Activated CD8-positive, alpha-beta memory T cell treated with anti-CD3 and anti-CD28 coated beads for 36 hours (primary cell): ENCODE measurements around the gene FECH. TPM values are rescaled to one million over a fixed set of nuclear protein-coding genes. Genes with fewer than 3 reads are reported as not detected.

Source experiments
- total RNA-seq, 2 experiments: library from RNA; stranded (reverse); gene quantifications; one replicate each; pipeline ENCODE4 v1.2.3, GENCODE V29; 2021

The FECH gene
- total RNA-seq, 2 experiments from 2014 or later, result 29.5 to 31.8 TPM

Other genes with a start within 250 kb of the FECH start
- not detected for gene ST8SIA3, start 234.1 kb downstream of the FECH start, total RNA-seq
- gene ONECUT2, start 151.3 kb downstream of the FECH start, total RNA-seq, result not detected
- 100 to 1,000 TPM; 140 TPM for gene NARS1, start 35.1 kb upstream of the FECH start, total RNA-seq
- gene ATP8B1, start 216.6 kb upstream of the FECH start, total RNA-seq, result under 1 TPM; 0.06 to 0.15 TPM